HEK293 (cell line): ENCODE data around the gene ACADL.

ENCODE experiments used
- CTCF ChIP-seq: fragments of 450-650 bp; formaldehyde crosslinking; IDR thresholded peaks from 2 replicates; pipeline ENCODE4 v1.5.1; 2016; ENCODE audit warnings: missing biosample characterization, missing genetic modification characterization
- PRDM6 ChIP-seq: fragments of 450-650 bp; formaldehyde crosslinking; IDR thresholded peaks from 2 replicates; pipeline ENCODE4 v1.5.1; 2017; ENCODE audit warnings: missing biosample characterization, missing genetic modification characterization
- ZBTB21 ChIP-seq: fragments of 450-650 bp; formaldehyde crosslinking; IDR thresholded peaks from 2 replicates; pipeline ENCODE4 v1.5.1; 2017; ENCODE audit warnings: missing biosample characterization, missing genetic modification characterization
- ZBTB49 ChIP-seq: fragments of 450-650 bp; formaldehyde crosslinking; IDR thresholded peaks from 2 replicates; pipeline ENCODE4 v1.5.1; 2016; ENCODE audit warnings: missing biosample characterization, missing genetic modification characterization, low read depth
- ZNF274 ChIP-seq, 2 experiments: fragments of 200-500 bp in 1 of 2; fragments of 450-650 bp in 1 of 2; sonication (Bioruptor generic) in 1 of 2; formaldehyde crosslinking in 1 of 2; IDR thresholded peaks; 2 replicates each; pipeline versions ENCODE4 v1.5.1 to v1.6.1; 2014 to 2016; ENCODE audit warnings: borderline replicate concordance in 1 of 2, inconsistent platforms in 1 of 2, low read length in 1 of 2, missing biosample characterization in 1 of 2, missing genetic modification characterization in 1 of 2
- ZNF391 ChIP-seq: fragments of 450-650 bp; formaldehyde crosslinking; IDR thresholded peaks from 2 replicates; pipeline ENCODE4 v1.5.1; 2016; ENCODE audit warnings: low read depth, missing biosample characterization, missing genetic modification characterization, borderline replicate concordance
- ZNF501 ChIP-seq: fragments of 450-650 bp; formaldehyde crosslinking; IDR thresholded peaks from 2 replicates; pipeline ENCODE4 v1.5.1; 2016; ENCODE audit warnings: missing biosample characterization, missing genetic modification characterization
- ZNF621 ChIP-seq: fragments of 450-650 bp; formaldehyde crosslinking; IDR thresholded peaks from 2 replicates; pipeline ENCODE4 v1.5.1; 2017; ENCODE audit warnings: missing biosample characterization, missing genetic modification characterization
- ZNF707 ChIP-seq: fragments of 450-650 bp; formaldehyde crosslinking; IDR thresholded peaks from 2 replicates; pipeline ENCODE4 v1.5.1; 2016; ENCODE audit warnings: missing biosample characterization, missing genetic modification characterization
- ZSCAN18 ChIP-seq: fragments of 450-650 bp; formaldehyde crosslinking; IDR thresholded peaks from 2 replicates; pipeline ENCODE4 v1.5.1; 2016; ENCODE audit warnings: missing biosample characterization, missing genetic modification characterization
- ZSCAN30 ChIP-seq: fragments of 450-650 bp; IDR thresholded peaks from 2 replicates; pipeline ENCODE4 v1.5.1; 2018; ENCODE audit warnings: missing biosample characterization, mild to moderate bottlenecking, missing genetic modification characterization, moderate library complexity

- TF ChIP-seq CTCF (tag by site-specific recombination) (no peak), ZSCAN18 (tag by site-specific recombination) (no peak), ZNF707 (tag by site-specific recombination) (no peak), ZSCAN30 (no peak), PRDM6 (tag by site-specific recombination) (no peak), ZNF274 (IDR thresholded peaks at IDR 0.05; ENCODE audit: low read length) (no peak), ZNF274 (tag by site-specific recombination; IDR thresholded peaks at IDR 0.05; ENCODE audit: borderline replicate concordance) (no peak), ZBTB21 (tag by site-specific recombination) (no peak), ZNF621 (no peak), ZBTB49 (no peak), ZNF501 (no peak), ZNF391 (no peak)
These were observed 21.7 kb downstream of the ACADL start for GRCh38 chr2:210203558-210203957.
